ENCODE measurements around the gene HSD11B2. TPM values are rescaled to one million over a fixed set of nuclear protein-coding genes. Genes with fewer than 3 reads are reported as not detected.

HSD11B2 gene
- total and polyA plus RNA-seq, 2 of the 8 experiments (the other 6 are each of a cell fraction or from before 2014, with no cell fraction given), result 28.7 to 32.9 TPM

DNA sequence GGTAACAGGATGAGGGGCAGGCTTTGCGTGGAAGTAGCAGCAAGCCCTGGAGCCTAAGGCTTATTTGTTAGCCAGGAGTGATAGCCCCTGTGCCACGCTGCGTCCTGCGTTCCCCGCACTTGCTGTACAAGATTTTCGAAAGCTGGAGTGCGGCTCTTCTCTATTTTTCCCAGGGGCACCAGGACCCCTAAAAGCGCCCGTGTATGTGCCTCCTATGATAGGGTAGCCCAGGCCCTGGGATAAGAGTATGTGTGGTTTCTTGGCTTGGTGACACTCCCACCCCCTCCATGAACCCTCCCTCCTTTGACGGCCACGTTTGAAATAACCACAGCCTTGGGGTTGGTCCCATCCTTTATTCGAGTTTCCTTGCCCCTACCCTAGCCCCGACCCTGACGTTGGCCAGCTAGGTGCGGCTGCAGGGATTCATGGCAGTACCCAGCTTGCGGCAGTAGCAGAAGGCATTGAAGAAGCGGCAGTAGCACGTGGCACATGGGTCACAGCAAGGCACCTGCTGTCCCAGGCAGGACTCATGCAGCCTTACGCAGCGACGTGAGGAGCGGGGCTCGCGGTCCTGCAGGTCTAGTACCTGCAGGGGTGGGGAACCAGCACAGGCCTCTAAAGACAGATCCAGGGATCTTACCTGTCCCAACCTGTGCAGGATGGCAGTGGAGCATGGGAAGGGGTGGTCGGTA lies 51.5 kb downstream of the HSD11B2 start (continued):
- no peak for TF ChIP-seq RNF2 (IDR thresholded peaks at IDR 0.05; ENCODE audit: borderline replicate concordance, low read depth, low read length, missing control alignments, poor library complexity, severe bottlenecking)
- no peak for TF ChIP-seq JUN (IDR thresholded peaks at IDR 0.05; ENCODE audit: low read depth, low read length)
- TF ChIP-seq SIRT6 (IDR thresholded peaks at IDR 0.05; ENCODE audit: low read length), result no peak
- TF ChIP-seq RBBP5 (IDR thresholded peaks at IDR 0.05; ENCODE audit: borderline replicate concordance, low read depth, low read length), result no peak
- no peak for TF ChIP-seq BRCA1 (IDR thresholded peaks at IDR 0.05; ENCODE audit: low read depth, low read length)
- no peak for TF ChIP-seq ASH2L (IDR thresholded peaks at IDR 0.05; ENCODE audit: low read length)
- no peak for TF ChIP-seq BCL11A (IDR thresholded peaks at IDR 0.05; ENCODE audit: low read depth in 2 of 2, low read length in 2 of 2)
- TF ChIP-seq RXRA (IDR thresholded peaks at IDR 0.05; ENCODE audit: insufficient read depth, low read depth, low read length), result no peak
- no peak for TF ChIP-seq POLR2AphosphoS5 (IDR thresholded peaks at IDR 0.05; ENCODE audit: low read depth, low read length)
- no peak for TF ChIP-seq CBX8 (IDR thresholded peaks at IDR 0.05; ENCODE audit: borderline replicate concordance, low read depth, low read length)
- no peak for TF ChIP-seq KDM1A (IDR thresholded peaks at IDR 0.05; ENCODE audit: borderline replicate concordance, low read length)
